GM19099 (cell line): ENCODE results near the gene PRPSAP1.

Experiments used
- POLR2A ChIP-seq: IDR thresholded peaks from 3 replicates; pipeline ENCODE4 v1.6.1; 2011; ENCODE audit warnings: low read depth; ENCODE audit not compliant: insufficient read length; ENCODE audit errors: extremely low read depth

The PRPSAP1 gene, protein sequence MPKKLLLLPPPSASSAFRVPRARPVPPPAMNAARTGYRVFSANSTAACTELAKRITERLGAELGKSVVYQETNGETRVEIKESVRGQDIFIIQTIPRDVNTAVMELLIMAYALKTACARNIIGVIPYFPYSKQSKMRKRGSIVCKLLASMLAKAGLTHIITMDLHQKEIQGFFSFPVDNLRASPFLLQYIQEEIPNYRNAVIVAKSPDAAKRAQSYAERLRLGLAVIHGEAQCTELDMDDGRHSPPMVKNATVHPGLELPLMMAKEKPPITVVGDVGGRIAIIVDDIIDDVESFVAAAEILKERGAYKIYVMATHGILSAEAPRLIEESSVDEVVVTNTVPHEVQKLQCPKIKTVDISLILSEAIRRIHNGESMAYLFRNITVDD

DNA sequence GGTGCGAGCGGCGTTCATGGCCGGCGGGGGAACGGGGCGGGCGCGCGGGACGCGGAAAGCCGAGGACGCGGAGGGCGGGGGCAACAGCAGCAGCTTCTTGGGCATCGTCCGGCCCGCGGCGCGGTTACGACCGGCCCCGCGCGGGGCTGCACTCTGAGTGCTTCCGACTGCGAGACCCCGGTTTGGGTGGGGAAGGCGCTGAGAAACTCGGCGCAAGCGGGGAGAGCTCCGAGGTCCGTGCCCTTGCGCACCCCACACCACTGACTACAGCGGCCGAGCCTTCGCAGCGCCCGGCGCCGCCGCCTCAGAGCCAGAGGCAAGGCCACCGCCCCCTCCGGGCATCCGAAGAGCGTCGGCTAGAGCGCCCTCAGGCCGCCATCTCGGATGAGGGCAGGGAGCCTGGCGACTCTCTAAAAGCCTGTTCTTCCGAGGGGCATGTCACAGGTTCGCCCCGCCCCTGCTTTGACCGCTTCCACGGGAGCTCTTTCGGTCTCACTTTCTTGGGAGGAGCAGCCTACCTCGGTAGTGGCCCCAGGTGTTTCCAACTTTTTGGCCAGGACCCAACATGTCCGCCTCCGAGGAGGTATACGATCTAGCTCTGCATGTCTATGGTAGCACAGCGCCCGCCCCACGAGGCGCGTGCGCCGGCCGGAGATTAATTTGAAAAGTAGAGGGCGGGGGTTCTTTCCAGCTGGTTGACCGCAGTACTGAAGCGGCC lies at the start of gene PRPSAP1:
Gene PRPSAP1, minus strand, starts transcription at position 318 of the 718 bp plus-strand sequence. Its CDS starts 213 bp downstream, at position 105.
- TF ChIP-seq POLR2A, result peak; percentile 91

DNA sequence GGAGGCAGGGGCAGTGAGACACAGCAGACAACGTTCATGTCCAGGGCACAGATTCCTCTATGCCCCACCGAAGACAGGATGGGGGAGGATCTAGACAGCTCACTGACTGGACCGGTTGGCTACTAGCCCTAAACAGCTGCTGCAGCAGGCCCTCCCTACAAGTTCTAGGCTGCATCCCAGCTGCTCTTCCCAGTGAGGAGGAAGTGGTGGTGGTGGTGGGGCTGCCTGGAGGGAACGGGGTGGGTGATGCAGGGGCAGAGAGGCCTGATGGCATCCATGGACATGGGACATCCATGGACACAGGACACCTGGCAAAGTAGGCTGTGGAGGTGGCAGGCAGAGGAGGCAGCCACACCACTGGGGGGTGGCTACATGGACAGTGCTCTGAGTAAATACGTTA lies 49.0 kb upstream of the PRPSAP1 start:
- no peak for TF ChIP-seq POLR2A

GRCh38 chr17:76399175-76400172 lies 45.8 kb upstream of the PRPSAP1 start:
- TF ChIP-seq POLR2A, result no peak

- TF ChIP-seq POLR2A, result no peak
Measured at GRCh38 chr17:76398523-76399174, 44.9 kb upstream of the PRPSAP1 start.

DNA sequence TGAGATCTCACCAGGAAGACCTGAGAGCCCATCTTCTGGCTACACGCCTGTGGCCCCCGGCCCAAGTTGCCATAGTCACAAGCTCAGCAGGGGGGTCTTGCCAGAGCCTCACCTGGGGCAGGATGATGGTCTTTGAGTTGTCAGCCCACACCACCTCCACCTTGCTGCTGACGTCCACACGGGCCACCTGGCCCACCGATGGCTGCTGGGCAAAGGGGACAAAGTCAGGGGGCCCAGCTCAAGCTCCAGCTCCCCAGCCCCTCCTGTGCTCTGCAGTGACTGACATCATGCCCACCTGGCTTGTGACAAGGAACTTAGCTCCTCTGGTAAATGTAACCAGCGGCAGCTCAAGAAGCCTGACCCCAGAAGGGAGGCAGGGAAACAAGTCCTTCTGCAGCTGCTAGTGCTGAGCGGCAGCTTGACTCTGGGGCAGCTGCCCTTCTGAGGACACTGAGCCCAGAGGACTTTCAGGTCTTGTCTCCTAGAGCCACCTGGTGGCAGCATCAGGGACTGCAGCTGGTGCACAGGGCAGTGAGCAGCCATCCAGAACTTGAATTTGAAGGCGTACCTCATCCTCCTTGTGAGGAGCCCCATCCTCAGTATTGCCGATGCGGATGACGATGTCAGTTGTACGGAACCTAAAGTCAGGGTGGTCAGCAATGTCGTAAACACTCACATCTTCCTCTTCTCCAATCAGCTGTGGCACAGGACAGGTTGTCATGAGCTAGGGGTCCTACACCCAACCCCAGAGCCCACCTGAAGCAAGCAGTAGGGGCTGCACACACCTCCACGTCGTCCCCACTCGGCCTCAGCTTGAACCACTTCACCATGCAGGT lies 44.2 kb upstream of the PRPSAP1 start:
- no peak for TF ChIP-seq POLR2A

DNA sequence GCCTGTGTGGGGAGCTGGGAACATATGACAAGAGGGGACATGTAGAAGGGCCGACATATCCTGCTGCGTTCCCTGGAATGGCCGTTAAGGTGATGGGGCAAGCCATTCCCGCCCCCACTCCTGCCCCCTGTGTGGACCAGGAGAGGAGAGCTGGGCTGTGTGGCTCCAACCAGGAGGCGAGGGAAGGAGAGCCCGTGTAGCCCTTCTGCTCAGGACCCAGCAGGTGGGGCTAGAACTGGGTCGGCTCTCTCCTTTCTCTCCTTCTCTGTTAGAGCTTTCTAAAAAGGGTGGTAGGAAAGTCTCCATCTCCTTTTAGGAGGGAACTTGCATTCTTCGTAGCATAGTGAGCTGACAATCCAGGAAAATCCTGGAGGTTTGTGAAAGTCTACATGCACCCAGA lies 43.5 kb upstream of the PRPSAP1 start:
- TF ChIP-seq POLR2A, result no peak

GRCh38 chr17:76395980-76396379 lies 42.3 kb upstream of the PRPSAP1 start:
- TF ChIP-seq POLR2A, result no peak

DNA sequence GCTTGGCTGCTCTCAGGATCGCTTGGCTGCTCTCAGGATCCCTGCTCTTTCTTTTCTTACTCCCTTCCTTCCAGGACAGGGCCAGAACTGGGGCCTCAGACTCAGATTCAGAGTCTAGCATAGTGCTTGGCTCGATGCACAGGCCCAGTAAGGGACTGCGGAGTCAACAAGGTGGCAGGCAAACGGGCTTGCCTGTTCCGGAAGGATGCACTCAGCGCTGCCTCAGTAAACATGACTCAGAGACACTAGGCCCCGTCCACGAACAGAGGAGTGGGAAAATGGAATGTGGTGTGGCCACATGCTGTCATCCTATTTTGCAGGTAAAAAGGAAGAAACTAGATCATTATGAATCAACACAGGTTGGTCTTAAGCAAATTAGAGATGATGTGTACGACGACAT lies 40.5 kb upstream of the PRPSAP1 start:
- TF ChIP-seq POLR2A, result no peak

DNA sequence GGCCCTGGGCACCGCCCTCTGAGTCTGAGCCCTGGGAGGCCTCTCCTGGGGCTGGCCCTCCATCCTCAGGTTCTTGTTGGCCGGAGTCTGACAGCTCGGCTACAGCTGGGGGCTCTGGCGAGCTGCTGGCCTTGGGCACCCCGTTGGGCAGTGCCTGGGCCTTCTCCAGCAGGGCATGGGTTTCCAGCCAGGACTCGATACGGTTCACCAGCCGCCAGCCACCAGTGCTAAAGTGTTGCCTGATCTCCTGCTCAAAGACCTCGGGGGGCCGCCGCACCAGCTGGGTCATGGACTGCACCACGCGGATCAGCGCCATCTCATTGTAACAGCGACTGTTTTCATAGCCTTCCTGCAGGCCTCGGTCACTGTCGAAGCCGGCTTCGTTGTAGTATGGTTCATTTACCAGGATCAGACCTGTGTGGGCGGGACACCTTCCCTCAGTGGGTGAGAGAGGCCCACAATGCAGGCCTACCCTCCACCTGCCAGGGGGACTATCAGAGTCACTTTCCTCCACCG lies 37.5 kb upstream of the PRPSAP1 start:
- no peak for TF ChIP-seq POLR2A

DNA sequence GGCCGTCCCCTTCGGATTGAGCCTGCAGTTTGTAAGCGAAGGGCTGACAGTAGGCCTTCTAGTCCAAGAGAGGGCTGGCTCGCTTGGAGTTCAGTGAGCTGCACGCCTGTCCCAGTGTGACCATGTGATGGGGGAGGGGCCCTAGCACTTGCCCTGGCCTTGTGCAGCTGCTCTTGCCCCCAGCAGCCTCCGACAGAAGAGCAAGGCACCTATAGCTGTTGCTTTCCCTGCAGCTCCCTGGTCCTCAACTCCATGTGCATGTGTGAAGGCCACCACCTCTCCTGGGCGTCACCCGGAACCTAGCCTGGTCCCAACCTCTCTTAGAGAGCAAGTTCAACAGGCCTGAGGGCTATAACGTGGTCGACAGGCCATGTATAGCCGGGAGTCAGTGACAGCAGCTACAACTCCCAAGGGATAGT lies 36.3 kb upstream of the PRPSAP1 start:
- no peak for TF ChIP-seq POLR2A

GRCh38 chr17:76388966-76389888 lies 35.5 kb upstream of the PRPSAP1 start:
- TF ChIP-seq POLR2A, result no peak
